Measurements from ENCODE around the gene MEX3A.
"Not testable (repeated sequence)": the region's sequence is repeated elsewhere in the genome, so short reads cannot be mapped to it uniquely, and the experiment has no call there.

MEX3A gene

GRCh38 chr1:156048663-156049258 is 33.5 kb downstream of the MEX3A start:
- FAIRE-seq: no peak
- TF ChIP-seq POLR2A (IDR thresholded peaks at IDR 0.05; ENCODE audit: low read depth, low read length) (no peak), TAF1 (IDR thresholded peaks at IDR 0.05; ENCODE audit: borderline replicate concordance, low read depth, low read length) (no peak), POLR2AphosphoS5 (IDR thresholded peaks at IDR 0.05; ENCODE audit: low read depth, low read length) (no peak)
- no peak for DNase-seq (ENCODE audit: insufficient read length)

- DNase-seq (ENCODE audit: insufficient read length): no peak
- FAIRE-seq: no peak
- TF ChIP-seq POLR2AphosphoS5 (IDR thresholded peaks at IDR 0.05; ENCODE audit: low read depth, low read length): no peak
- no peak for TF ChIP-seq TAF1 (IDR thresholded peaks at IDR 0.05; ENCODE audit: borderline replicate concordance, low read depth, low read length)
- TF ChIP-seq POLR2A (IDR thresholded peaks at IDR 0.05; ENCODE audit: low read depth, low read length): no peak
These were observed 37.2 kb downstream of the MEX3A start for GRCh38 chr1:156045076-156045475.

GRCh38 chr1:156042828-156043227 is 39.4 kb downstream of the MEX3A start:
- FAIRE-seq: no peak
- TF ChIP-seq POLR2AphosphoS5 (IDR thresholded peaks at IDR 0.05; ENCODE audit: low read depth, low read length) (no peak), POLR2A (IDR thresholded peaks at IDR 0.05; ENCODE audit: low read depth, low read length) (no peak), TAF1 (IDR thresholded peaks at IDR 0.05; ENCODE audit: borderline replicate concordance, low read depth, low read length) (no peak)
- DNase-seq (ENCODE audit: insufficient read length): no peak

- not testable (repeated sequence) for DNase-seq (ENCODE audit: insufficient read length); FAIRE-seq
These were observed 47.3 kb downstream of the MEX3A start for GRCh38 chr1:156034991-156035390.

- TF ChIP-seq POLR2AphosphoS5 (IDR thresholded peaks at IDR 0.05; ENCODE audit: low read depth, low read length) (no peak), POLR2A (IDR thresholded peaks at IDR 0.05; ENCODE audit: low read depth, low read length) (no peak), TAF1 (IDR thresholded peaks at IDR 0.05; ENCODE audit: borderline replicate concordance, low read depth, low read length) (no peak)
- DNase-seq (ENCODE audit: insufficient read length) (no peak), FAIRE-seq (no peak)
These were observed 49.3 kb downstream of the MEX3A start for GRCh38 chr1:156033011-156033410.

GRCh38 chr1:156026588-156026987 is 55.7 kb downstream of the MEX3A start:
- TF ChIP-seq POLR2A (IDR thresholded peaks at IDR 0.05; ENCODE audit: low read depth, low read length) (no peak), POLR2AphosphoS5 (IDR thresholded peaks at IDR 0.05; ENCODE audit: low read depth, low read length) (no peak), TAF1 (IDR thresholded peaks at IDR 0.05; ENCODE audit: borderline replicate concordance, low read depth, low read length) (no peak)
- FAIRE-seq (no peak), DNase-seq (ENCODE audit: insufficient read length) (no peak)

GRCh38 chr1:156025876-156026275 is 56.4 kb downstream of the MEX3A start:
- TF ChIP-seq POLR2AphosphoS5 (IDR thresholded peaks at IDR 0.05; ENCODE audit: low read depth, low read length): no peak
- DNase-seq (ENCODE audit: insufficient read length) (peak; percentile 46), FAIRE-seq (no peak)

- no peak for TF ChIP-seq POLR2A (IDR thresholded peaks at IDR 0.05; ENCODE audit: low read depth, low read length)
- TF ChIP-seq POLR2AphosphoS5 (IDR thresholded peaks at IDR 0.05; ENCODE audit: low read depth, low read length): no peak
- no peak for TF ChIP-seq TAF1 (IDR thresholded peaks at IDR 0.05; ENCODE audit: borderline replicate concordance, low read depth, low read length)
- DNase-seq (ENCODE audit: insufficient read length) (no peak), FAIRE-seq (no peak)
These were observed 57.5 kb downstream of the MEX3A start for GRCh38 chr1:156024801-156025200.

All from GM12892 (cell line).